ENCODE results near the gene TENM3.

The TENM3 gene

GRCh38 chr4:182578402-182578801 is 335.2 kb downstream of the TENM3 start:
- no peak for DNase-seq

GRCh38 chr4:182582245-182582644 is 339.0 kb downstream of the TENM3 start:
- no peak for DNase-seq

DNA sequence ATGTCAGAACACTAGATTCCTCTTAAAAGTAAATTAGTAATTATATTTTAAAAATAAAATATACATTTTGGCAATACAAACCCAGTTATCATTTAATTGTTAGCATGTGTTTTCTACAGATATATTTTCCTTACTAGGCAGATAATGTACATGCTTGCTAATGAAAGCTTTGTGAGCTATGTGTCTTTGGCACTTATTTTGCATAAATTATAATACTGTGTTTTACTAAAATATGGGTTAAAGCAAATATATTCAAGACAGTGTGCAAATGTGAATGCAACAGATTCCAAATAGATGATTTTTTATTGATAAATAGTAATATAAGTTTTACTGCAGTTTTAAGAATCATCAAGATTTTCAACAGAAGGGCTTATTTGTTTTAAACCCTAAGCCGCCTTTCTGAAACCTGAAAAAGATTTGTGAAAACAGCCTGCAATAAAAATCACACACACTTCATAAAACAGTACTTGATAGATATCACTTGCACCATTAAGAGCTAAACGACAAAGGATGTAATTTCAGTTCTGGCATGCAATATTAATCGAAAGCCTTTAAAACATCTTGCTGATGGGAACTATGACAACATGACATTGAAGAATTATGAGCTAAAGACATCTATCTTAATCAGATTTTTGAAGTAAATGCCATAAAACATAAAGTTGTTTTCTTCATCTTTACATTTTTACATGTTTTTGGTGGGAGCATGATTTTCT is 340.7 kb downstream of the TENM3 start:
- DNase-seq = no peak

- DNase-seq = no peak
Observed at GRCh38 chr4:182585321-182585720, 342.1 kb downstream of the TENM3 start.

DNA sequence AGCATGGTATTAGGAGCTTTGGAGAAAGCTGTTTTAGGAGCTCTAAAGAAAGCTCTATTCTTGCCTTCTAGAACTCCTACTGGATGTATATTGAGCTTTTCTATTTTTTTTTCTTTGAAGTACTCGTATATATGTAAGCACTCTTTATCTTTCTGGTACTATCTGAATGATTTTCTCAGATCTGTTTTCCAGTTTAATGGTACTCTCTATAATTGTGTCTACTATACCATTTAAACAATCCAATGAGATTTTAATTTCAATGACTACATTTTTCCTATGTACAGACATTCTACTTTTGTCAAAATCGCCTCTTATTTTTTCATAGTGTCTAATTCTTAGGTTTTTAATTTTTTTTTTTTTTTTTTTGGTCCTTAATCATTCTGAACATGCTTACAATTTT is 345.9 kb downstream of the TENM3 start:
- DNase-seq = no peak

DNA sequence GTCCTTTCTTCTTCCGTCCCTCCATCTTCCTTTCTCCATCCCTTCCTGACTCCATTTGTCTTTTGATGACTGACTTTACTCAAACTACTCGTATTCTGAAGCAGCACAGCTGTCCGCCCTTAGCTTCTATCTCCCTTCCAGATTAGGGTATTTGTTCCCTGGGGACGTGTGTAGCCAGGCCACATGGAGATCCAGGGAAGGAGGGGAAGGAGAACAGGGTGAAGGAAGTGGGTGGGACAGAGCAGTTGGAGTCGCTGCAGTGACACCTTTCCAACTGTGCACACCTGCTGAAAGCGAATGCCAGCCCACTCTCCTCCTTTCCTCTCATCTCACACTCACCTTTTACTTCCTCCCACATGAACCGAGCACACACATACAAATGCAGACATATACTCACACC is 350.2 kb downstream of the TENM3 start:
- no peak for DNase-seq

DNA sequence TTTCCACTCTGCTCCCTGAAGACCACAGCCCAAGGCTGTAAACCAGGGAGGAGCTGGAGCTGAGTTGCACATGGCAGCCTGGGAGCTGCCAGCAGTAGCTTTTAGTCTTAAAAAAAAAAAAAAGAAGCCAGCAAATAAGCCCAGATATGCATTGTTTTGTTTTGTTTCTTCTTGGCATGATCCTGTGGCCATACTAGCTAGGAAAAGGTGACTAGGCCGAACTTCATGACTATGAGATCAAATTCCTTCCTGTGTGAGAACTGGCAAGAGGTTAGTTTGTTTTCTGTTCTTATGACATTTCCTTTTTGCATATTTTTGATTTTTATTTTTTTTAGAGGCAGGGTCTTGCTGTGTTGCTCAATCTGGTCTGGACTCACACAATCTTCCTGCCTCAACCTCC is 350.7 kb downstream of the TENM3 start:
- no peak for DNase-seq

- DNase-seq = peak; percentile 63
Observed at GRCh38 chr4:182600093-182600492, 356.9 kb downstream of the TENM3 start.

DNA sequence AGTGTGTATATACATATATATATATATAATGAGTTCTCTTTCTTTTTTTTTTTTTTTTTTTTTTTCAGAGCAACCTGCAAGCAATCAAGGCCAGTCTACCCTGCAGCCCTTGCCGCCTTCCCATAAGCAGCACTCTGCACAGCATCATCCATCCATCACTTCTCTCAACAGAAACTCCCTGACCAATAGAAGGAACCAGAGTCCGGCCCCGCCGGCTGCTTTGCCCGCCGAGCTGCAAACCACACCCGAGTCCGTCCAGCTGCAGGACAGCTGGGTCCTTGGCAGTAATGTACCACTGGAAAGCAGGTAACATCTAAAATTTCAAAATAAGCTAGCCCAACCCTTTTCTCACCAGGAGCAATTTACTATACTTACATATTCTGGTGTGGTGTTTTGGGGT is 357.7 kb downstream of the TENM3 start:
- DNase-seq = no peak

- peak; percentile 66 for DNase-seq
Observed at GRCh38 chr4:182604161-182604622, 361.0 kb downstream of the TENM3 start.

DNA sequence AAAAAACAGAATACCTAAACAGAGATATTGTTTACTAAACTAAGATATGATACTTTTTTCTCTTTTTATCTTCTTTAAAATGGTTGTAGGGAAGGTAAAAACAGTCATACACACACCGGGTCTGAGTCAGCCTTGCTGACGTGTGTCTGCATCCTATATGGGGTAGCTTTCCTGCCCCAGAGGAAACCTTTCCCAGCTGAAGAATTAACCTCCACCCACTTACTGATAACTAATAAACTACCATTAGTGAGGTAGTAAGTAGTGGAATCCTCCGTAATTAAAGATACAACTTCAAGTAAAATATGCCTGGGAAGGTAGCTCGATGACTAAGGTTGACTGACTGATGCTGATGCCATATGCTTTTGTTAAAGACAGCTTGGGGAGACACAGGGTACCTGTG is 361.8 kb downstream of the TENM3 start:
- no peak for DNase-seq

DNA sequence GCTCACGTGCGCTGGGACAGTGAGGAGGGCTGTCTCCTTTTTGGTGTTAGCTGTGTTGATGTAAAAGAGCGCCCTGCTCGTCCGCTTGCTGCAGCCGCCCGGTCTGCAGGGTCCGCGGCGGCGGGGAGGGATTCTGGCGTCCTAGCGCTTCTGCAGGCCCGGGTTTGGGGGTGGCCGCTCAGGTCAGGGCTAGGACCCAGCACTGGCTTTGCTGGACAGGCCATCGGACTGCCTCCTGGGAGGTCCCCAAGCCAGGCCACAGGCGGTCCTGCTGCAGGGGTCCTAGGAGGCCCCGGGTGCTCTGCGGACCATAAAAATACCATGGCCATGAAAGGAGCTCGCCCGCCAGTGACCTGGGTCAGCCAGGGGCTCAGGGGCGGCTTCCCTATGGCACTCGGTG is 365.3 kb downstream of the TENM3 start:
- no peak for DNase-seq

DNA sequence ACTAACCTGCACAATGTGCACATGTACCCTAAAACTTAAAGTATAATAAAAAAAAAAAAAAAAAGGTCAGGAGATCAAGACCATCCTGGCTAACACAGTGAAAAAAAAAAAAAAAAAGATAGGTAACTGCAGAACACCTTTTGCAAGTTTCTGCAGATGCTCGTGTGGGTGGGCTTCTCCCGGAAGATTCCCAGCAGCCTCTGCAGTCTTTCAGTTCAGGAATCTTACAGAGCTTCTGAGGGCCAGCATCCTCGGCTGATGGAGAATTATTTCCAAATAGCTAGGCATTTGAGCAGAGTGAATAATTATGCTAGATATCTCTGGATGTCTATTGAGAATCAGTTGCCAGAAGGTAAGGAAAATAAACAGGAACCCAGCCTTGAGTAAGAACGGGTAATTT is 373.3 kb downstream of the TENM3 start:
- no peak for DNase-seq

DNA sequence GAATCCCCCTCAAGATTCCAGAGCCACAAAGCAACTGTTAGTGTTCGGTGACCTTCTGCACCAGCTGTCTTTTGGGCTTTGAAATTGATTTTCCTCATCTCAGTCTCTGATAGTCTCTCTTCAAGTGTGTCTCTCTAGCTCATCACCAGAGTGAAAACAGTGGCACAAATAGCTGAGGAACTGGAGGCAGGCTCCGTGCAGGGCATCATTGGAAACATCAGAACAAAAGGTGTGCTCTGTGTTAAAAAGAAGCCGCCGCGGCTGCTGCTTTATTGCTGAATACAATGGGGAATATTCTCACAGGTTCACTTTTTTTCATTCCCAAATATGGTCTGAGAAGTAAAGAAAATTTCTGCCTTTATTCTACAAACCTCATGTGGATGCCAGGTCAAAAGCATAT is 376.5 kb downstream of the TENM3 start:
- DNase-seq = no peak

- no peak for DNase-seq
Observed at GRCh38 chr4:182620111-182620980, 377.1 kb downstream of the TENM3 start.

- DNase-seq = no peak
Observed at GRCh38 chr4:182624281-182624680, 381.1 kb downstream of the TENM3 start.

GRCh38 chr4:182625193-182625592 is 382.0 kb downstream of the TENM3 start:
- no peak for DNase-seq

GRCh38 chr4:182627996-182628395 is 384.8 kb downstream of the TENM3 start:
- no peak for DNase-seq

- no peak for DNase-seq
Observed at GRCh38 chr4:182628544-182628943, 385.3 kb downstream of the TENM3 start.

DNA sequence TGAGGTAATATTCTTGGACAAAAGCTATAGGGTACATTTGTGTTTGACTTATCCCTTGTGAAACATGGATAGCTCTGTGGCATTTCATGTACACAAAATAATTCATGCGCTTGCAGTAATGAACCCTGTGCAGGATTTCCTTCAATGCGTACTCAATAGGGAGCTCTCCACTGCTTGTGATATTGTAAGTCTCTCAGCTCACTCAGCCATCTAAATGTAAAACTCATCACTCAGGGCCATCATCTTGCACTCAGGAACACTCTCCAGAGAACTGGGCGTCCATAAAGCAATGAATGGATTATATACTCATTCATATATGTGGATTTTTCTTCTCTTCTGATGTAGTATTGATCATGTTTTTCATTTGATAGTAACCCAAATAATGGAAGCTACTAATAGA is 385.9 kb downstream of the TENM3 start:
- no peak for DNase-seq

- no peak for DNase-seq
Observed at GRCh38 chr4:182640491-182640890, 397.3 kb downstream of the TENM3 start.

- peak; percentile 88 for DNase-seq
Observed at GRCh38 chr4:182640932-182641331, 397.7 kb downstream of the TENM3 start.

DNA sequence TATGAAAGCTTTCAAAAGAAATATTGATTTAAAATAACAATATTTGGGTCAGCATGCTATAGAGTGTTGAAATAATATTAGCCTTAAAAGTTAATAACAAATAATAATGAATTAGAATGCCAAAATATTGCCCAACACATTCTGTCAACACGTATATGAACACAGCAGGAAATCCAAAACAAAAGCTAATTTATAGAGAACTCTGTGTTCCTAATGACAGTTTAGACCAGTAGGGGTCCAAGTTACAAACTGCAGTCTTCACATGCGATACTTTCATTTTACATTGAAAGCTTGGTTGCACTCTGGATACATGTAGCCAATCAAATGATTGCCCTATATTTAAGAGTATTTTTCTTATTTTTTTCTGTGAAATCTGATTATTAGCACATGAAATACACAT is 399.6 kb downstream of the TENM3 start:
- no peak for DNase-seq
